ENCODE results near the gene DLGAP4.

The DLGAP4 gene

DNA sequence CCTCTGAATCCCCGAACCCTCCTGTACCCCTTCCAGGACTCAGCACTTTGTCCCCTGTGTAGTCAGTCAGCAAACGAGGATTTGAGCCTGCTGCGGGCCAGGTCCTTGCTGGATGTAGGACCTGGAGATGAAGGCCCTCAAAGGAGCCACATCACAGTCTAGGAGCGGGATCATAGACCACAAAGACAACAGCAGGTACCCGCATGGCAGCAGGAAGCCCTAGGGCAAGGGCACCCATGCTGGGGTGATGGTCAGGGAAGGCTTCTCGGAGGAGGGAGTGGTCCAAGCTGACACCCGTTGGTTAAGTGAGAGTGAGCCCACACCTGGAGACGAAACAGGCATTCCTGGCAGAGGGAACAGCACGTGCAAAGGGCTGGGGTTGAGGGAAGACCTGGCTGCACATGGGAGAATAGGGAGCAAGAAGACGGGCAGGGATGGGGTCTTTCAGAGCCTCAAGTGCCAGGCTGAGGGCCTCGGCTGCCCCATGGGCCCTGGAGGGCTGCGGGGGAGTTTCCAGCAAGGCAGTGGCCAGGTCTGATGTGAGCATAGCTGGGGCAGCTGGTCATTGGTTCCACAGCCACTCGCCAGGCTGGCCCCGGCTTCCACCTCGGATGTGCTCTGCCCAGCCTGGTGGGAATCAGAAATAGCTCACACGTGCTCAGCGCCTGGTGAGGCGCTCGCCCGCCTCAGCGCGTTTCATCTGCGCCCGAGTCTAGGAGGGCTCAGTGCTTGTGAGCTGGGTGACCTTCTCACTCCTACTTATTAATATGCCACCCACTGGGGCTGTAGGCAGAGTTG, 15.0 kb downstream of the DLGAP4 start:
- H3K27ac ChIP-seq (replicated peaks): no peak overlapping the region
- TF ChIP-seq, protein P1, sequence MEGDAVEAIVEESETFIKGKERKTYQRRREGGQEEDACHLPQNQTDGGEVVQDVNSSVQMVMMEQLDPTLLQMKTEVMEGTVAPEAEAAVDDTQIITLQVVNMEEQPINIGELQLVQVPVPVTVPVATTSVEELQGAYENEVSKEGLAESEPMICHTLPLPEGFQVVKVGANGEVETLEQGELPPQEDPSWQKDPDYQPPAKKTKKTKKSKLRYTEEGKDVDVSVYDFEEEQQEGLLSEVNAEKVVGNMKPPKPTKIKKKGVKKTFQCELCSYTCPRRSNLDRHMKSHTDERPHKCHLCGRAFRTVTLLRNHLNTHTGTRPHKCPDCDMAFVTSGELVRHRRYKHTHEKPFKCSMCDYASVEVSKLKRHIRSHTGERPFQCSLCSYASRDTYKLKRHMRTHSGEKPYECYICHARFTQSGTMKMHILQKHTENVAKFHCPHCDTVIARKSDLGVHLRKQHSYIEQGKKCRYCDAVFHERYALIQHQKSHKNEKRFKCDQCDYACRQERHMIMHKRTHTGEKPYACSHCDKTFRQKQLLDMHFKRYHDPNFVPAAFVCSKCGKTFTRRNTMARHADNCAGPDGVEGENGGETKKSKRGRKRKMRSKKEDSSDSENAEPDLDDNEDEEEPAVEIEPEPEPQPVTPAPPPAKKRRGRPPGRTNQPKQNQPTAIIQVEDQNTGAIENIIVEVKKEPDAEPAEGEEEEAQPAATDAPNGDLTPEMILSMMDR (IDR thresholded peaks at IDR 0.05; ENCODE audit: insufficient read depth, low read length): no peak
- no peak for TF ChIP-seq GABPA (IDR thresholded peaks at IDR 0.05; ENCODE audit: low read depth)
- TF ChIP-seq, protein P2, sequence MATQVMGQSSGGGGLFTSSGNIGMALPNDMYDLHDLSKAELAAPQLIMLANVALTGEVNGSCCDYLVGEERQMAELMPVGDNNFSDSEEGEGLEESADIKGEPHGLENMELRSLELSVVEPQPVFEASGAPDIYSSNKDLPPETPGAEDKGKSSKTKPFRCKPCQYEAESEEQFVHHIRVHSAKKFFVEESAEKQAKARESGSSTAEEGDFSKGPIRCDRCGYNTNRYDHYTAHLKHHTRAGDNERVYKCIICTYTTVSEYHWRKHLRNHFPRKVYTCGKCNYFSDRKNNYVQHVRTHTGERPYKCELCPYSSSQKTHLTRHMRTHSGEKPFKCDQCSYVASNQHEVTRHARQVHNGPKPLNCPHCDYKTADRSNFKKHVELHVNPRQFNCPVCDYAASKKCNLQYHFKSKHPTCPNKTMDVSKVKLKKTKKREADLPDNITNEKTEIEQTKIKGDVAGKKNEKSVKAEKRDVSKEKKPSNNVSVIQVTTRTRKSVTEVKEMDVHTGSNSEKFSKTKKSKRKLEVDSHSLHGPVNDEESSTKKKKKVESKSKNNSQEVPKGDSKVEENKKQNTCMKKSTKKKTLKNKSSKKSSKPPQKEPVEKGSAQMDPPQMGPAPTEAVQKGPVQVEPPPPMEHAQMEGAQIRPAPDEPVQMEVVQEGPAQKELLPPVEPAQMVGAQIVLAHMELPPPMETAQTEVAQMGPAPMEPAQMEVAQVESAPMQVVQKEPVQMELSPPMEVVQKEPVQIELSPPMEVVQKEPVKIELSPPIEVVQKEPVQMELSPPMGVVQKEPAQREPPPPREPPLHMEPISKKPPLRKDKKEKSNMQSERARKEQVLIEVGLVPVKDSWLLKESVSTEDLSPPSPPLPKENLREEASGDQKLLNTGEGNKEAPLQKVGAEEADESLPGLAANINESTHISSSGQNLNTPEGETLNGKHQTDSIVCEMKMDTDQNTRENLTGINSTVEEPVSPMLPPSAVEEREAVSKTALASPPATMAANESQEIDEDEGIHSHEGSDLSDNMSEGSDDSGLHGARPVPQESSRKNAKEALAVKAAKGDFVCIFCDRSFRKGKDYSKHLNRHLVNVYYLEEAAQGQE (IDR thresholded peaks at IDR 0.05; ENCODE audit: insufficient replicate concordance, low read depth): no peak
- TF ChIP-seq SPI1 (IDR thresholded peaks at IDR 0.05; ENCODE audit: borderline replicate concordance, low read depth): no peak
- no peak for TF ChIP-seq POLR2AphosphoS5 (IDR thresholded peaks at IDR 0.05; ENCODE audit: low read depth)
- DNase-seq (ENCODE audit: low read depth in 1 of 2, low spot score in 1 of 2): no peak
- peaks cover 3% of the 10 kb centered on the region for H3K27me3 ChIP-seq (ENCODE audit: insufficient read depth, poor library complexity, severe bottlenecking)
- no peak overlapping the region for H3K4me3 ChIP-seq (replicated peaks; ENCODE audit: insufficient read depth, low read length)

DNA sequence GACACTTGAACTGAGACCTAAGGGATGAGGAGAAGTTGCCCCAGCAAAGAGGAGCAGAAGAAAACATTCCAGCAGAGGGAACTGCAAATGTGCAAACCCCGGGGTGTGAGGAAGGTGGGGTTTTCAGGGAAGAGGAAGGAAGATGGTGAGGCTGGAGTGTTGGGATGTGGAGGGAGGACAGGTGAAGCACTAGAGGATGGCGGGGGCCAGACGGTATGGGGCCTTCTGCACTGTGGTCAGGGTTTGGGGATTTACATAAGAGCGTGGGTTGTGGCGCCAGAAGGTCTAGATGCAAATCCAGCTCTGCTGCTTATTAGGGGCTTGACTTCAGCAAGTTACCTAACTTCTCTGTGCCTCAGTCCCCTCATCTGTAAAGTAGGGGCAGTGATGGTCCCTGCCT, 16.0 kb downstream of the DLGAP4 start:
- Histone ChIP-seq H3K27ac (replicated peaks) (no peak overlapping the region), H3K4me3 (replicated peaks; ENCODE audit: insufficient read depth, low read length) (no peak overlapping the region), H3K27me3 (ENCODE audit: insufficient read depth, poor library complexity, severe bottlenecking) (peaks cover 3% of the 10 kb centered on the region)
- DNase-seq (ENCODE audit: low read depth in 1 of 2, low spot score in 1 of 2): no peak
- TF ChIP-seq SPI1 (IDR thresholded peaks at IDR 0.05; ENCODE audit: borderline replicate concordance, low read depth) (no peak), POLR2AphosphoS5 (IDR thresholded peaks at IDR 0.05; ENCODE audit: low read depth) (no peak), GABPA (IDR thresholded peaks at IDR 0.05; ENCODE audit: low read depth) (no peak)
- TF ChIP-seq, protein P2 (IDR thresholded peaks at IDR 0.05; ENCODE audit: insufficient replicate concordance, low read depth): no peak
- TF ChIP-seq, protein P1 (IDR thresholded peaks at IDR 0.05; ENCODE audit: insufficient read depth, low read length): no peak

DNA sequence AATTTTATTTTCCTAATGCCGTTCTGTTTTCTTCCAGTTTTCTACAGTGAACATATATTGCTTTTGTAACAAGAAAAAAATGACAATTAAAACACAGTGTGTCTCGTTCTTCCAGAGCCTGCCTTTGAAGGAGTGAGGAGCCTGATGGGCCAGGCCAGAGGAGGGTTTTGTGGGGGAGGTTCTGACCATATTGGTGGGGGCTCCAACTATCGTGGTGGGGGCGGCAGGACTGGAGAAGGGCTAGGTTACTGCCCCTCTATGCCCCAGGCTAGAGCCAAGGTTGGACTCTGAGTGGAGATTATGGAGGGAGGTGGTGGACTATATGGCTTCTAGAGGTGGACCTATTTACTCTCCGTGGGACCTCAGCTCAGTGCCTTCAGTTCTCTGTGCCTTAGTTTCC, 24.0 kb downstream of the DLGAP4 start:
- Histone ChIP-seq H3K4me3 (replicated peaks; ENCODE audit: insufficient read depth, low read length) (no peak overlapping the region), H3K27ac (replicated peaks) (no peak overlapping the region), H3K27me3 (ENCODE audit: insufficient read depth, poor library complexity, severe bottlenecking) (peaks cover 3% of the 10 kb centered on the region)
- no peak for TF ChIP-seq GABPA (IDR thresholded peaks at IDR 0.05; ENCODE audit: low read depth)
- no peak for TF ChIP-seq SPI1 (IDR thresholded peaks at IDR 0.05; ENCODE audit: borderline replicate concordance, low read depth)
- no peak for TF ChIP-seq POLR2AphosphoS5 (IDR thresholded peaks at IDR 0.05; ENCODE audit: low read depth)
- TF ChIP-seq, protein P1 (IDR thresholded peaks at IDR 0.05; ENCODE audit: insufficient read depth, low read length): no peak
- TF ChIP-seq, protein P2 (IDR thresholded peaks at IDR 0.05; ENCODE audit: insufficient replicate concordance, low read depth): no peak
- no peak for DNase-seq (ENCODE audit: low read depth in 1 of 2, low spot score in 1 of 2)
